GM08714 (cell line): Measurements from ENCODE around the gene HEATR5A.
A peak's percentile ranks its signal among the peaks of the same experiment; 100 is the strongest.
"Not testable (repeated sequence)": the region's sequence is repeated elsewhere in the genome, so short reads cannot be mapped to it uniquely, and the experiment has no call there.

Experiments
- H3K4me3 ChIP-seq: fragments of 200-500 bp; sonication (Bioruptor generic); 2 replicates; pipeline ENCODE4 v1.5.1; 2014; ENCODE audit warnings: mild to moderate bottlenecking, low read length, inconsistent platforms
- ZNF274 ChIP-seq: IDR thresholded peaks from 2 replicates; pipeline ENCODE4 v1.6.1; 2012; ENCODE audit warnings: mild to moderate bottlenecking, low read depth, low read length

The HEATR5A gene

DNA sequence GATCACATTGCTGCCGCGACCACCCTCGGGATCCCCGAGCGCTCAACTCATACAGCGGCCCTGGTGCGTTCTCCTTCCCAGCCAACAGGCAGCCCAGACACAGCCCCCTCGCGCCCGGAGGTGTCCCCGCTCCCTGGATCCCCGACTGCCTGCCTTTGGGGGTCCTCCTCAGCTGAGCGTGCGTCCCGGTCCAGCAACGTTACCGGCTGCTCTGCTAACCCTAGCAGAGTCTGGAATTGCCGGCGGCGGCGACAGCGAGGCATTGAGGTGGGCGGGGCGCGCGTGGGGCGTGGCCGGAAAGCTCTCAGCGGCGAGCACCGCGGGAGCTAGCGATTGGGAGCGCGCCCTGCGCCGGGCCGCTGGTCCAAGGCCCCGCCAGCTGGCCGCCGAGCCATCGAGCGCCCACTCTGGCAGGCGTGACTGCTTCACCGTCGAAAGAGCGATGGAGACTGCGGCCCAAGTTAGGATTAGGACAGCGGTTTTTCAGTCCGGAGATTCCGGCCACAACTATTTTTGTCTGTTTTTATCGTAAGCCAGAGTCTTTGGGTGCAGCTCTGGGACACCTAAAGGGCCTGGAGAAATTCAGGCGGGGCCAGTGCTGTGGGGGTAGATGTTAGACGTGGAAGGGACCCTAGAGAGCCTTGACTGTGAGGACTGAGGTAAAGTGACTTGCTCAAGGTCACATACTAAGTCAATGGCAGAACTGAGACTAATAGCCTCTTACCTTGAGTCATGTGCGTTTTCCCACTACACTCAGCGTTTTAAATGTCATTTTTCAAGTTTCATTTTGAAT is at the start of gene HEATR5A:
HEATR5A (minus strand) TSS at position 232 of the 793 bp plus-strand sequence. CDS start 17,575 bp downstream, outside the sequence.
- TF ChIP-seq ZNF274 = no peak
- peak within 1 kb of the TSS; percentile 86 for H3K4me3 ChIP-seq

DNA sequence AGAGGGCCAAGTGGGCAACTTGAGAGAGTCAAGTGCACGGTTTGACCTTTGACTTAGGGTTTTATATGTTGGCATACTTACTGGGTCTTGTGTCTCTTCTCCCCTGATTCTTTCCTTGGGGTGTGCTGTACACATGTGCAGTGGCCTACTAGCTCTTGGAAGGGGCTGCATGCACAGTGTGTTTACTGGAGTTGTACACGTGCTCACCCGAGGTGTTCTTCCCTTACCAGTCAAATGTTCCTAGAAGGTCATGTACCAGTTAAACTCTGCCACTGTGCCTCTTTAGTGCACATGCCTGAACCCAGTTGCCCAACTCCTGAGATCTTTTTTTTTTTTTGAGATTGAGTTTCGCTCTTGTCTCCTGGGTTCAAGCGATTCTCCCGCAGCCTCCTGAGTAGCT is 46.2 kb upstream of the HEATR5A start:
- no peak overlapping the region for H3K4me3 ChIP-seq
- no peak for TF ChIP-seq ZNF274

DNA sequence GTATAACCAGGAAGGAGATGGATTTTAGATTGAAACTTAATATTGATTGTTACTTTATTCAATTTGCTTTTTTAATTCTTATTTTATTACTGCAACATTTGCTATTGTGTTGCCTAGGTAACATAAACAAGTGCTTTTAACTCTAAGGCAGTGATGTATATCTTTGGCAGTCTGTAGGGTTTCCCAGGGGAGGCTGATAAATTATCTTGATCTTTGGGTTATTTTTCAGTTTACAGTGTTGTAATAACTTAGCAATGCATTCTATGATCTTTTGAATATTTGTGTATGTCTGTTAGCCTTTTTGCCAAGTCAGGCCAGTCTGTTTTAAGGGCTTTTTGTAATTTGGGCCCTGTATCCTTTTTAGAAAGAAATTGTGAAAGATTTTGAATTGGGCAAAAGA is 44.8 kb upstream of the HEATR5A start:
- TF ChIP-seq ZNF274 = no peak
- H3K4me3 ChIP-seq = no peak overlapping the region

DNA sequence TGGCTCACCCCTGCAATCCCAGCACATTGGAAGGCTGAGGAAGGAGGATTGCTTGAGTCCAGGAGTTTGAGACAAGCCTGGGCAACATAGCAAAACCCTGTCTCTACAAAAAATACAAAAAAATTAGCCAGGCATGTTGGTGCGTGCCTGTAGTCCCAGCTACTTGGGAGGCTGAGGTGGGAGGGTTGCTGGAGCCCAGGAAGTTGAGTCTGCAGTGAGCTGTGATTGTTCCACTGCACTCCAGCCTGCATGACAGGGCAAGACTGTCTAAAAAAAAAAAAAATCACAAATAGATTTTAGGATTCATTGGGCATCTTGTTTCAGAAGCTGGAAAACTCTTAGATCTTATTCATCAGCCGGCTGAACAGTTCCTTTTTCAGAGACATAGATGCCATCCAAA is 42.1 kb upstream of the HEATR5A start:
- not testable (repeated sequence) for H3K4me3 ChIP-seq

DNA sequence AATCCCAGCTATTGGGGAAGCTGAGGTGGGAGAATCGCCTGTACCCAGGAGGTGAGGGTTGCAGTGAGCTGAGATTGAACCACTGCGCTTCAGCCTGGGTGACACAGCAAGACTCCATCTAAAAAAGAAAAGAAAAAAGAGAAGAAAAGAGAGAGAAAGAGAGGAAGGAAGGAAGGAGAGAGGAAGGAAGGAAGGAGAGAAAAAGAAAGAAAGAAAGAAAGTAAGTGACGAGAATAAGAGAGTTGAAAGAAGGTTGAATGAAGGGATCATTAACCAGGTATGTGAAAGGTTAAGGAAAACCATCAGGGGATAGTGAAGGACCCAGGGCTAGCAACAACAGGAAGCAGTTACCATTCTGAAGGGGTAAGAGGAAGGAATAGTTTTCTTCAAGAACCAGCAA is 41.2 kb upstream of the HEATR5A start:
- no peak overlapping the region for H3K4me3 ChIP-seq
- no peak for TF ChIP-seq ZNF274

DNA sequence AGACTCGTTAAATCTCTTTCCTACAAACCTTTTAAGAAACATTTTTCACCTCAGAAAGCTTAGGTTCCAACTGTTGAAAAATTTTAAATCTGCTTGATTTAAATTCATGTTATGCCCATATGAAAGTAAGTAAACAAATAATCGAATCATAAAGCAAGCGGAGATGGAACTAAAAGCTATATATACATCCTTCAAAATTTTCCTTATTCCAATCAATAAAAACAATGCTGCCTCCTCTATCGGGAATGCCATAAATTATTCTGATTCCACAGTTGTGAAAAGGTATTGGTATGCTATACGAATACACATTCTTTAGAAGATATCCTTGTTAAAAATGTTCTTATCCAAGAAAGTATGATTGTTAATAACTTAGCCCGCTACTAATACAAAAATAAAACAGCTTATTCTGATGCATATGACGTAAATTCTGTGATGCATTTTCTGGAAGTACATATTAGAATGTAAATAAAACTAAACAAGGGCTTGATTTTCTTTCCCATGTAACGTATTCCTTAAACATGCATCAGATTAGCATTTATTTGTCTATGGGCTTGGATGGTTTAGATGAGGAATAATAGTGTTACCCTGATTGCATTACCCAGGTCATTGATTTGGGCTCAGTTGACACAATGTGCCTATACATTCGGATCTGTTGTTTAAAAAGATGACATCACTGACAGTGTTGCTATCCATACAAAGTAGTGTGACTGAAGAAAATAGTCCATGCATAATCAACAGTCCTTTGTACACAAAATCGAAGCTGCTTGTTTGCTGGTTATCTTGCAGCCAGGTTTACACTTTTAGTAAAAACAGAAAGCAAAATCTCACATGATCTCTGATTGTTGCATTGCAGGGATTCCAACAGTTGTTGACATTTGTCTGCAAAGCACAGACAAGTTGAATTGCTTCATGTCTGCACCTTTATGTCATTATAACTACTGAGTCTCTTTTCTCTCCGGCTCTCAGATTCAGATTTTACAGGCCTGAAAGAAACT is 37.6 kb upstream of the HEATR5A start:
- H3K4me3 ChIP-seq = no peak overlapping the region; the same call in 1 of the 2 replicates
- TF ChIP-seq ZNF274 = no peak

DNA sequence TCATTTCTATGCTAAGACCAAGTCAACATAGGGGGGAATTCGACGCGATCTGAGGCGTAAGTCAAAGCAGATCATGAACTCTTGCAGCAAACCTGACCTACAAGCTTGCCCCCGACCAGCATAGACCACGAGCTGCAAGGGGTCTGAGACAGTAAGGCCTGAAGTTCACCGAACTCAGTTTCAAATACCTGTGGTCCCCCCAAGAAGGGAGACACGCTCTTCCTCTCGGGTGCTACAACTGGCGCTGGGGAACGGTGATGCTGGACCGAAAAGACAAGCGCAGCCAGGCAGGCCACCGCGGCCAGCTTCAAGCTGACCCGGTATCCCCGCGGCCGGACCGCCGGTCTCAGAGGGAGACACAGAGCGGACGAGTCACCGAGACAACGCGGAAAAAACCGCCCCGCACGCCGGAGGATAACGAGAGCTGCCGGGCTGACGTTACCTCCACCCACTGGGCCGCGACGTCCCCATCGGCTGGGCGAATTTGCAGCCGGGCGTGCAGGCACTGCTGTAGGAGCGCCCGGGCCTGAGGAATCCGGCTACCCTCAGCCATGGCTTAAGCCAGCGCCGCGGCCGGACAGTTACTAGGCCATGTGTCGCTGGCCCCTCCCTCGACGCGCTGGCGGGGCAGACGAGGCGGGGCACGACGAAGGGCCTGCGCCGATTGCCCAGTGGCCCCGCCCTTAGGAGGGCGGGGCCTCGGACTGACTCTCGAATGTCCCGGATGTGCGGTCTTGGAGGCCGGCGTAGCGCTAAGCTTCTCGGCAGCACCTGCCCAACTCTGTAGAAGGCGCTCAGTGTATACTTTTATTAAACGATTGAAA is 36.7 kb upstream of the HEATR5A start, which contains the start of gene DTD2:
DTD2 (minus strand) TSS at position 666 of the 824 bp plus-strand sequence; CDS start at position 553, 113 bp downstream.
- no peak for TF ChIP-seq ZNF274
- peak within 1 kb of the TSS; percentile 96 for H3K4me3 ChIP-seq

DNA sequence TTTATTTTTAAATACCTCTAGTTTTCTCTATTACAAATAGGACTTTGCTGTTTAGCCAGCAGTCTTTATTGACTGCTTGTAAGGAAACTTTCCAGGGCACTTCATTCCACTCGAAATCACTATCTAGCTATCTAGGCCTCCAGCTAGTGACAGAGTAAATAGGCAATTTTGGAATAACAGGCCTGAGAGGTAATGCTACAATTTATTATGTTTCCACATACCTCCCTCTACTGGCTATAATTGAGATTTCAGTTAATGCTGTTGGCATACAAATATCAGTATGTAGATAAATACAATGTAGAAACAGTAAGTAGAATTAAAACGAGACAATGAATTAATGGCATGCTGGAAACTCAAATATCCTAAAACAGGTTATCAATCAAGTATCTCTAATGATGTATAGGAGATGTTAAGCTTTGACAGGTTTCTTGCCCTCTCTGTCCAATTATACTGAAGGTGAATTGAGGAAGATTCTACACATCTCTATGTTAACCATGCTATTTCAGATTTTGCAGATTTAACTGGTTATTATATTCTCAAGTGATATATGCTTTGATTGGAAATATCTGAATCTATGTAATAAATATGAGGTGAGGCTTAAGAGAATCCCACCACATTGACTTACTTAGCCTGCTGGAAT is 29.7 kb upstream of the HEATR5A start:
- no peak for TF ChIP-seq ZNF274
- H3K4me3 ChIP-seq = no peak overlapping the region

DNA sequence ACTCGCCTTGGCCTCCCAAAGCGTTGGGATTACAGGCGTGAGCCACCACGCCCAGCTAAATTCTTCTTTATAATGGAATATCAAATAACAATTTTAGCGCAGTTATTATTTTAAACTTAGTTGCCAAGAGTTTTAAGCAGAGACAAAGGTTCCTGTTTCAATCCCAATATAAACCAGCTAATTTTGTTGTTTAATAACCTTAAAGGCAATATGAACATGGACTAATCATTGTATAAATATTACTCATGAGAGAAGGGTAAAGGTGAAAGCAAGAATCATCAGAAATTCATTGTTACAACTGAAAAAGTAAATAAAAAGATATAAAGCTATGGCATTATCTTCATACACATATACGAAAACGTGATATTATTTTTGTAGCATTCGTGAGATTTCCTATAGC is 28.8 kb upstream of the HEATR5A start:
- no peak for TF ChIP-seq ZNF274
- no peak overlapping the region for H3K4me3 ChIP-seq

DNA sequence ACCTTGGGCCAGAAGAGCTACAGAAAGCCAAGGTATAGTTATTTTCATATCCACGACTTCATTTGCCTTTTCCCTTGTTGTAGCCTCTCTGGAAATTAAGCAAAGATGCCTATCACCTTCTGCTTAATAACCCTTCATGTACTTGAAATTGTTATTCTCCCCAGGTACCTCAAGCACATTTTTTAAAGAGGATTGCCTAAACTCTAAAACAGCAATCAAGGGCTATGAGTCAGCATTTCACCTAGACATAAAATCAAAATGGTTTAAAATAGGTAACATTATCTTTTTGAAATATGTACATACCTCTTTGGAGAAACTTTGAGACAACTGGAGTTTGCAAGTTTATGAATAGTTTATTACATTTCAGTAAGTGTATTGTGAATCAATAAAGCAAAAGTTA is 25.4 kb upstream of the HEATR5A start:
- no peak for TF ChIP-seq ZNF274
- H3K4me3 ChIP-seq = no peak overlapping the region

DNA sequence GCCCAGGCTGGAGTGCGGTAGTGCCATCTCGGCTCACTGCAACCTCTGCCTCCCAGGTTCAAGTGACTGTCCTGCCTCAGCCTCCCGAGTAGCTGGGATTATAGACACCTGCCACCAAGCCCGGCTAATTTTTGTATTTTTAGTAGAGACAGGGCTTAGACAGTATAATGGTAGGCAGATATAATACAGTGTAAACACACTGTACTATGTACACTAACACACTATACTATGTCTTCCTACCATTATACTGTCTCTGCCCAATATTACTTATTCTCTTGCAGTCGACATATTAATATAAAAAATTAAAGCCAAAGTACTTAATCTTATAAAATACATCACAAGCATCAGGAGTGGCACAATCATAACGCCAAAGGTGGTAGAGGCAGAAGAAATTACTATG is 21.9 kb upstream of the HEATR5A start:
- no peak overlapping the region for H3K4me3 ChIP-seq
- TF ChIP-seq ZNF274 = no peak

DNA sequence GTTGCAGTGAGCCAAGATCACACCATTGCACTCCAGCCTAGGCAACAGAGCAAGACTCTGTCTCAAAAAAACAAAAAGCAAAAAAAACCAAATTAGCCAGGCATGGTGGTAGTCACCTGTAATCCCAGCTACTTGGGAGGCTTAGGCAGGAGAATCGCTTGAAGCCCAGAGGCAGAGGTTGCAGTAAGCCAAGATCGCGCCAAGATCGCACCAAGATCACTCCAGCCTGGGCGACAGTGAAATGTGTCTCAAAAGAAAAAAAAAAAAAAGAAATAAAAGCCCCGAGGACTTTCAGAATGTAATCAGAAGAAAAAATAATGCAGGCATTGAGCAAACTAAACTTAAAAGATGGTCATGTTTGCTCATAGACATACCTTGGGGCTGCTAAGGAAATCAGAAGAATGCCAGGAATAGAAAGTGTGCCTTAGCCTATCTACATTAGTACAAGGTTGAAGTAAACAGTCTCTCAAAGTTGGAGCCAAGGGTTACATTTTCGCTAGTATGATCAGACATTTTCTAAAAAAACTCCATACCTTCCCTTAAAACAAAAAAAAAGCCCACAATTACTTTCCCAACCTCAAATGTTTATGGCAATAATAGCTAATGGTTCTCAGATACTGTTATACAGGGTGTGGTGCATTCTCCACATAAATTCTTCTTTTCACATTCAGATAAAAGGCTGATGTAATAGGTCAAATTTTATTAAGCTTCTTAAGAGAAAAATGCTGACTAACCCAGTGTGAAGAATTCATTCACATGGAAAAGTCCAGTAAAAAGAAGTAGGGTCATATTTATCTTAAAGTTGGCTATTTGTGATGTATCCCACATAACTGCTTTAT is 21.1 kb upstream of the HEATR5A start:
- TF ChIP-seq ZNF274 = no peak
- H3K4me3 ChIP-seq = no peak overlapping the region

DNA sequence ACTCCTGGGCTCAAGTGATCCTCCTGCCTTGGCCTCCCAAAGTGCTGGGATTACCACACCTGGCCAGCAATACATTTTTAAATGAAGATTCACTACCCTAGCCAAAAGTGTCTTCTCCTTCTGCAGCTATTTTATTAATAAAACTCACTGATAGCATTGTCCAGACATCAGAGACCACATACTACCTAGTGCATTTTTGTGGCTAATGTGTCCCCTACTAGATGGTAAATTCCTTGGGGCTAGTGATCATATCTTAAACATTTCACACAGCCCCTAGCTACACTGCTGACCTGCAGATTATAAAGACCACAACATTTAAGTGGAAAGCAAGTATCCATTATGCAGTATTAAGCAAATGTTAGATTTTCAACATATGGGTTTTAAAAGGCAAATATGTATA is 19.9 kb upstream of the HEATR5A start:
- TF ChIP-seq ZNF274 = no peak
- no peak overlapping the region for H3K4me3 ChIP-seq
